GM12891 (cell line): Measurements from ENCODE around the gene ZNF536.

Experiments
- POLR2A ChIP-seq: IDR thresholded peaks from 2 replicates; pipeline ENCODE4 v1.6.1; 2011; ENCODE audit warnings: low read depth, low read length, control low read depth
- POLR2AphosphoS5 ChIP-seq: IDR thresholded peaks from 2 replicates; pipeline ENCODE4 v1.6.1; 2011; ENCODE audit warnings: low read depth, low read length, control low read depth
- TAF1 ChIP-seq: IDR thresholded peaks from 2 replicates; pipeline ENCODE4 v1.6.1; 2011; ENCODE audit warnings: low read depth, low read length, control low read depth

DNA sequence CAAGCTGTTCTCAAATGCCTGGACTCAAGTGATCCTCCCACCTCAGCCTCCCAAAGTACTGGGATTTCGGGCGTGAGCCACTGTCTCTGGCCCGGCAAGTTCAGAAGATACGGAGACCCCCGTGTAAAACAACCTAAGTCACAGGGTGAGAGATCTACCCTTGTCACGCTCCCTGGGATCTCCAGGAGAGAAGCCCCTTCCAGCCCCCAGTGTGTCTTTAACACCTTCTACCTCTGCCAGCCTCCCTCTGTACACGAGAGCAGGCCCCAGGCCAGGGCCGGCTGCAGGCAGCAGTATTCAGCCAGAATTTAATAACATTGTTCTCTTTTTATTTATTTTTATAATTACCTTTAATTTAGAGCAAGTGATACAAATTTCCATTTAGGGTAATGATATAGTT lies 49.4 kb downstream of the ZNF536 start:
- no peak for TF ChIP-seq POLR2AphosphoS5
- no peak for TF ChIP-seq POLR2A
- TF ChIP-seq TAF1 = no peak
